UCSD-AML1 (cell line): Measurements from ENCODE around the gene ABCA4.

Source experiments
- DNase-seq: peaks from one replicate; lab custom pipeline; 2025; ENCODE audit not compliant: unreplicated experiment; lab: John Stamatoyannopoulos, UW

ABCA4 gene

DNA sequence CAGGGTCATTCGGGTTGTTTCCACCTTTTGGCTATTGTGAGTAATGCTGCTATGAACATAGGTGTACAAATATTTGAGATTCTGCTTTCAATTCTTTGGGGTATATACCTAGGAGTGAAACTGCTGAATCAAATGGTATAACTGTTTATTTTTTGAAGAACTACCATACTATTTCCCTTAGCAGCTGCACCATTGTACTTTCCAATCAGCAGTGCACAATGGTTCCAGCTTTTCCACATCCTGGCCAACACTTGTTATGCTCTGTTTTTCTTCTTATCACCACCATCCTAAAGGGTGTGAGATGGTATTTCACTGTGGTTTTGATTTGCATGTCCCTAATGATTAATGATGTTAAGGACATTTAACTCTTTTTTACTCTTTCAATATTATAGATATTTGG, 3.6 kb upstream of the ABCA4 start:
- DNase-seq = no peak

- DNase-seq = no peak
Observed at GRCh38 chr1:94122201-94122970, 1.4 kb upstream of the ABCA4 start.

- no peak for DNase-seq
Observed at GRCh38 chr1:94121411-94121821, 468 bp upstream of the ABCA4 start.

DNA sequence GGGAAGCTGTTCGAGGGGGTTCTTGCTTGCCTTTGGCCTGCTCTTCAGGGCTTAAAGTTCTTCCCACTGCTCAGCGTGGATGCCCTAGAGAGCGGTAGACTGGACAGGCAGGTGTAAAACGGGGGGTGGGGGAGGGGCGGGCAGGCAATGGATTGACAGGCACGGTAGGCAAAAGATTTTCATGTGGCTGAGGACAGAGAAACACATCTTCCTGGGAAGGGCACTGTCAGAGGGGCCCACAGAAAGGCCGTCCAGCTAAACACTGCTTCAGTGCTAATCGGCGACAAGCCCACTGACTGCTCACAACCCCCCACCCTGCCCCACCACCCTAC, 412 bp downstream of the ABCA4 start:
- no peak for DNase-seq

DNA sequence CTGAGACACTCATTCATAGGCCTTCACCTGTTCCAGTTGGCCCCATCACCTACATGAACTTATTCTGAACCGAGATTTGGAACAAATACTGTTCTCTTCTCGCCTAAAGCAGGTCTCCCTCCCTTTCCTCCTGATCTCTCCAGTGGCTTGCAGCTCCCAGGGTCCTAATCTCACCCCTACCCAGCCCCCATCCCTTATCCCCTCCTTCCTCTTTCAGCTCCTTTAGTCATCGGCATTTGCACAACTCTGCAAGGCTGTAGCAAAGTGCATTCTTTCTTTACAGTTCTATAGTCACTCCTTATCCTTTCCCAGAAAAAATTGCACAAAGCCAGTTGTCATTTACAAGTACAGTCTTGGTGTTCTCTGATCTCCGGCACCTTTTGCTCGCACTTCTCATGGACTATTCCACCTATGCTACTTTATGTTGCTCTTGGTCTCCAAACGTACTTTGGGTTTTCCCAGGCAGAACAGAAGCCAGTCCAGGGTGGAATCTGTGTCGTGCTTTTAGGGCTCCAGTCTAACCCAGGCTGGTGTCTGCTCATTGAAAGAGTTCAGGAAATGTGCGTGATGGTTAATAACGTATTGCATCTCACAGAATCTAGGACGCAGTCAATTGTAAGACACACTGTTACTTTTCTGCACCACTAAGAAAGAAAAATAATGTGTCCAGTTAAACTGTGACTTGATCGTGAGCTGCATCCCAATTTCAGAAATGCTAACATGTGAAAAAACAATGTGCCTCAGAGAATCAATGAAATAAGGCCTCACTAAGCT, 965 bp downstream of the ABCA4 start:
- no peak for DNase-seq

DNA sequence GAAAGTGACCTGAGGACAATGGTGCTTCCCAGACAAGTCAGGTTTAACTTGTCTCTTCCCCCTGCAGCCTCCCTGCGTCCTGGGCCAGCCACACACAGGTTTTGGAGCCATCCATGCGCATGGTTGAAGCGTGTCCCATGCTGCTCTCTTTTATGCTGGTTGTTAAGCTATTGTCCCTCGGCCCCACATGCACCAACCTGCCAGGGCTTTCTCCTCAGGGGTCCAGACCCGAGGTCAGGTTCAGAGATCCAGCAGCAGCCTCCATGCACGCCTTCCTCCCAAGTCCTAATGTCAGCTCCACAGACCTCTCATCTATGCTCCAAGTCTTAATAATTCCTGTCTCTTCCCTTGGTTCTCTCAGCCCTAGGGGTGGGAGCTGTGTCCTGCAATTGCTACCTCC, 1.6 kb downstream of the ABCA4 start:
- no peak for DNase-seq

DNA sequence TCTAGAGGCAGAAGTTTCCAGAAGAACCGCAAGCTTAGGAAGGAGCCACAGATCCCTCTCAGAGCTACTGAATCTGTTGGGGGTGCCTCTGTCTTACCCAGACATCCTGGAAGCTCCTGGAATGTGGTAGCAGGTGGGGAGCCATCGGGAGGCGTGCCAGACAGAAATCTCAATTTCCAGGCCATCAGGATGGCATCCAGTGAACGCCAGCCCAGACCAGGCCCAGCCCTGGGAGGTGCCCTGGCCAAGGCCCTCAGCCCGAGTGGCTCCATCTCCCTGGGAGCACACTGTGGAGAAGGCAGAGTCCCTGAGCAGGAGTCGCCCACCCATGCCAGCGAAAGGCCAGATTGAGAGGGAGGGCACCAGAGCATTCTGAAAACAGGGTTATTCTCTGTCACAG, 2.5 kb downstream of the ABCA4 start:
- DNase-seq = no peak

DNA sequence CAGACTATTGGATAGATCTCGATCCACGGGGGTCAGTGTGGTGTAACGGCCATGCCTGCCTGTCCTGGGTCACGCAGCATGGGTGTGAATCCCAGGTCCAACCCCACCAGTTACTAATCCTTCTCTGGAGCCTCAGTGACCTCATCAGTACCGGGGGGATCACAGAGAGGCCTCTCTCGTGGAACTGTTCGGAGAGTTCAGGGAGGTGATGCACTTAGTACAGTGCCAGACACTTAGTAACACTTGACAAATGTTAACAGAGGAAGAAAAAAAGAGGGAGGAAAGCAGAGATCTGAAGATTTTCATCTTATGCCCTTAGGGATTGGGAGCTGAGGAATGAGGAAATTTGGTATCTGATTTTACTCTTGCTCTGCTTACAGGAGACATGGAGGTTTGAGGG, 2.9 kb downstream of the ABCA4 start:
- no peak for DNase-seq

- no peak for DNase-seq
Observed at GRCh38 chr1:94117259-94117851, 3.6 kb downstream of the ABCA4 start.

- no peak for DNase-seq
Observed at GRCh38 chr1:94115900-94116436, 5.0 kb downstream of the ABCA4 start.

GRCh38 chr1:94115254-94115899, 5.6 kb downstream of the ABCA4 start:
- DNase-seq = no peak

- no peak for DNase-seq
Observed at GRCh38 chr1:94113589-94114226, 7.2 kb downstream of the ABCA4 start.

GRCh38 chr1:94111879-94112278, 9.1 kb downstream of the ABCA4 start:
- no peak for DNase-seq

GRCh38 chr1:94110946-94111740, 9.8 kb downstream of the ABCA4 start:
- DNase-seq = no peak

DNA sequence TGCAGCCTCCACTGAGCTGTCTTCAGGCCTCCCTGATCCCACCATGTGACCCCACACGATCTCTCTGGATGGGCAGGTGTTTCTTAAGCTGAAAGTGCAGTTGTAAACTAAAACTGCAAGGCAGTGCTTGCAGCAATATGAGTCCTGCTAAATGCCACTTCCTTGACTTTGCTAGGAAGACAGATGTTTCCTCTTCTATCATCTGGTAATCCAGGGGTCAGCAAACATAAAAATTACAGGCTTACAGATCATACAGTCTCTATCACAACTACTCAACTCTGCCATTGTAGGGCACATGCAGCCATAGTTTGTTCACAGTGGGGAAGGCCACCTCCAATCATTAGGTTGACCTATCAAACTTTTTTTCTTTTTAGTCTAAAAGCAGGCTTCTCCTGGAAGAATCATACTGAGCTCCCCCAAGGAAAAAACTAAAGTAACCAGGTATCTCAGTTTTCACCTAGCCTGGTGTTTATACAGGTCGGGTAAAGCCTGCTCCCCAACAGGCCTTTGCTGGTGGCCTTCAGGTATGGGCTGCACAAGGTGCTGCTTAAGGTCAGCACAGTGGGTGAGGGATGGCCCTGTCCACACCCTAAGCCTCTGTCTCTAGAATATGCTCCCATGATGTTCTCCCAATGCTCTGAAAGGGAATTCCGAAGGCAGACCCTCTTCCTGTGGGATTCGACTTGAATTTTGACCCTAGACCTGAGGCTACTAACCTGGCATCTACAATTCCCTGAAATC, 10.8 kb downstream of the ABCA4 start:
- DNase-seq = no peak

DNA sequence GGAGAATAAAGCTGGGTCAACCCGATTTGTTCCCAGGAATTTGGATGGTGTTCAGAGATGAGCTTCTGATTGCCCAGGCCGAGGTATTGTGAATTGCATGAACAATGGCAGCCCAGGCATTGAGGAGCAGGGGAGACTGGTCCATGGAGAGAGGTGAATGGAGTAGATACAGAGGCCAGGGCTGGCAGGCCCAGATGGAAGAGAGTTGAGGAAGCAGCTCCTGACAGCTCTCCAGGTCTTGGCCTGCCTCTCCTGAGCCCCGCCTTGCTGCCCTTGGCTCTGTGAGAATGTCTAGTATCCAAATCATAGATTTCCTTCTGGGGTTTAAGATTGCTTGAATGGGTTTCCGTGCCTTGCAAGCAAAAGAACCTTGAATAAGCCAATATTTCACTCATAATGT, 11.5 kb downstream of the ABCA4 start:
- no peak for DNase-seq

DNA sequence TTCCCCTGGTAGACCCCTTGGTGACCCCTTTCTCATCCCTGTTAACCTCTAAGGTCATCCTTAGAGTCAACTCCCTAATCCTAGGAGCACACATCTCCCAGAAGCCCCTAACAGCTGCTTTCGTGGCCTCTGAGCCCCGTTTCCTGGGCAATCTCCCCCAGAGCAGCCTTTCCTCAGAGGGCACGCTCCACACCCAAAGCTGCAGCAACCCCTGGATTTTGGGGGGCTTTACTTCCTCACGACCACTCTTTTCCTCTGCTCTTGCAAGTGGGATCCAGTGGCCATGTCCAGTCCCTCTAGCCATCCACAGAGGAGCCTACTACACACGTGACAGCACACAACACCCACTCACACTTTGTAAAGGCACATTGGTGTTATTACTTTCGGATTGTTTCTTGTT, 13.8 kb downstream of the ABCA4 start:
- DNase-seq = no peak

GRCh38 chr1:94106716-94107115, 14.2 kb downstream of the ABCA4 start:
- no peak for DNase-seq

DNA sequence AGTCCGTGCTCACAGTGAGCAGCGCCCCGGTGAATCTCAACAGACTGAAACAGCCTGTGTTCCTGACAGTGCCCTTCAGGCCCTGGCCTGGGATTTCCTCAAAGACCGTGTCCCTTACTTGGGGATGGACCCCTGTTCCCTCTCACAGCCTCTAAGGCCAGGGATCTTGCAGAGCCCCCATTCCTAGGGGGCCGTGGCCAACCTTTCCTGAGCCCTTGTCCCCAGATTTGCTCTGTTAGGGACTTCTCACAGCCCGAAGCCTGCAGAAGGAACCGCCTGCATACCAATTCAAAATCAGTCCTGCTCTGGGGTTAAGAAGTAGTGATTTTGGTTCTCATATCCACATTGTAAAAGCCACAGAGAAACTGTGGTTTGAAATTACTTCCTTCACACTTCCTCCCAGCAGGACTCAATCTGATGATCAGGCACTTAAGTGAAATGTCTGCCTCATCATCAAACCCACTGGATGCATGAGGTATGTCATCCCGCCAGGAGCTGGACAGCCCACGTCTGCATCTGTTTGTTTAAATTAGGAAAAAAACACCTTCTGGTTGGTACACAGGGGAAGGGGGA, 14.9 kb downstream of the ABCA4 start:
- DNase-seq = no peak
